Adrenal gland (tissue), 12 donors: ENCODE measurements around the gene ST6GALNAC5. TPM values are rescaled to one million over a fixed set of nuclear protein-coding genes. Genes with fewer than 3 reads are reported as not detected.

Source experiments
- DNase-seq, 7 donors: peaks; one replicate each; pipeline ENCODE4 v3.0.0-alpha.2; 2019 to 2020
- H3K27ac ChIP-seq, 5 donors: fragments of 200-600 bp; sonication (generic) in 4 of 5; 1 replicate in 3 of 5; 2 replicates in 2 of 5; pipeline versions ENCODE4 v1.5.1 to v1.8.0; 2016 to 2020; ENCODE audit warnings: mild to moderate bottlenecking in 1 of 5
- H3K27me3 ChIP-seq: fragments of 200-600 bp; 2 replicates; pipeline ENCODE4 v1.8.0; 2021
- H3K36me3 ChIP-seq, 2 donors: fragments of 200-600 bp; replicated peaks in 1 of 2; 1 replicate in 1 of 2; 2 replicates in 1 of 2; pipeline versions ENCODE4 v1.5.1 to v1.8.0; 2018 to 2022
- H3K4me1 ChIP-seq, 2 donors: fragments of 200-600 bp; replicated peaks in 1 of 2; 1 replicate in 1 of 2; 2 replicates in 1 of 2; pipeline versions ENCODE4 v1.5.1 to v1.8.0; 2018 to 2021
- H3K4me3 ChIP-seq, 4 donors: fragments of 200-600 bp; sonication (generic) in 3 of 4; one replicate each; pipeline ENCODE4 v1.5.1; 2016 to 2018
- H3K9me3 ChIP-seq, 3 donors: fragments of 200-600 bp; sonication (generic) in 1 of 3; replicated peaks in 1 of 3; 1 replicate in 2 of 3; 2 replicates in 1 of 3; pipeline versions ENCODE4 v1.5.1 to v1.8.0; 2016 to 2021
- POLR2A ChIP-seq, 2 donors: fragments of 450-650 bp; IDR thresholded peaks; one replicate each; pipeline ENCODE4 v1.6.1; 2017; ENCODE audit warnings: antibody characterized with exemption in 2 of 2, mild to moderate bottlenecking in 2 of 2, moderate library complexity in 1 of 2
- WGBS, 4 donors: extraction: QIAGEN DNeasy Blood & Tissue Kit in 2 of 4; methylation state at CpG; one replicate each; pipeline versions ENCODE4 v1.1.5 to v1.1.7; 2013 to 2017; 5-methylcytosine and 5-hydroxymethylcytosine counted together
- intact Hi-C, 2 donors: fragments of 100-400 bp; cut with DNase I; formaldehyde crosslinking; loops; one replicate each; pipeline versions ENCODE4 v1.14.1 to v1.15.0; 2022 to 2023
- polyA plus RNA-seq, 3 donors: library from polyadenylated mRNA; stranded (reverse); fragments of 200-250 nt in 2 of 3; fragments of 350-450 nt in 1 of 3; fragmentation: Illumina TruSeq in 1 of 3; extraction: RNeasy Lipid Tissue Mini Kit (QIAGEN cat#74804) in 1 of 3; gene quantifications; one replicate each; pipeline ENCODE4 v1.2.3, GENCODE V29; 2013 to 2014
- total RNA-seq, 9 donors: library from RNA; depleted of rRNA in 4 of 9; stranded (reverse); fragments of >200 nt in 4 of 9; fragments of 120-200 nt in 1 of 9; fragmentation: NEBNext Ultra II Directional in 1 of 9; extraction: Animal tissue kit (Norgen Biotek cat#: 25700) in 1 of 9; gene quantifications; one replicate each; pipeline versions ENCODE4 v1.1.0 to v1.2.4, GENCODE V29; 2013 to 2023
- TF ChIP-seq, protein P1 (sequence below), 6 experiments: fragments of 450-650 bp in 4 of 6; fragments of 200-600 bp in 2 of 6; sonication (generic) in 1 of 6; IDR thresholded peaks; 1 replicate in 5 of 6; 2 replicates in 1 of 6; pipeline versions ENCODE4 v1.5.1 to v1.8.0; 2016 to 2021; ENCODE audit warnings: antibody characterized with exemption in 6 of 6, mild to moderate bottlenecking in 2 of 6, moderate library complexity in 1 of 6
- donor health status: healthy with polysubstance abuse.
- donor health status: Bipolar disorder and iron deficiency.
- donor health status: DM: yes; HTN: yes; CAD: no.
- donor health status: DM: no; HTN: no; CAD: no.
- donor health status: DM: no; HTN: no; CAD: no.
- donor health status: DM: yes; HTN: yes; CAD: no.

Gene ST6GALNAC5
- total and polyA plus RNA-seq, 12 donors: 1.1 to 48.4 (median 21.4) TPM

DNA sequence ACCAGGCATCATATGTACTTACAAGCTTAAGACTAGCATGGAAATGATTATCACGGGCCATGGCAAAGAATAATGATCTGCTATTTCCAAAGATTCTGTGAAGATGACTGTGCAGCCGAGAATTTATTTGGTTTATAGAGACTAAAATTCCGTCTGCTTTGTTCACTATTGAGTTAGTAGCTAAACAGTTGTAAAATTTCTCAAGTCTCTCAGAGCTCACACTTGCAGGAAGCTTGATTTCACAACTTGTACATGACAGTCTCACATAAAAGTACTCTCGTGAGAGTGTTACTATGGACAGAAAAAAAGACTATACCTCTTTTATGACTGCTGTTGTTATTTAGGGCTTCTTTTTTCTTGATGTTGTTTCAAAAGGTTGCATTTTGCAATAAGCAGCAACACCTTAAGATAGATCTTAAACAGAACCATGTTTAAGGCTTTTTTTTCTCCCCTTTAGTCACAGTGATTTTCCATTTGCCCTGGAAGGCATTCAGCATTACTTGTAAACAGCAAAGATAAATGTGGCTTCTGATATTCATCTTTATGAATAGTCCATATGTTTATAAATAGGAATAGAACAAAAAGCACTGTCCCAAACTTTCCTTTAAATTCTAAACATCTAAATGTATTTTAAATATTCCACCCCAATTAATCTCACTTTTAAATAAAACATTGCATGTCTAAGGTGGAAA lies 24.8 kb downstream of the ST6GALNAC5 start:
- intact Hi-C loops: no loop called here
- Histone ChIP-seq H3K27me3 (no peaks in the 10 kb centered on the region), H3K9me3 (no peaks in the 10 kb centered on the region), H3K4me1 (peaks cover 25 to 30% of the 10 kb centered on the region in 2 donors), H3K36me3 (no peaks in the 10 kb centered on the region), H3K27ac (peak overlapping the region in 4 of 5 donors; percentile 4 to 45 (median 23)), H3K4me3 (no peak overlapping the region)
- no peak for DNase-seq
- 32 to 44% (median 40%) methylated on average over 4 of the region's 4 CpGs for WGBS, 4 donors
- TF ChIP-seq, protein P1, sequence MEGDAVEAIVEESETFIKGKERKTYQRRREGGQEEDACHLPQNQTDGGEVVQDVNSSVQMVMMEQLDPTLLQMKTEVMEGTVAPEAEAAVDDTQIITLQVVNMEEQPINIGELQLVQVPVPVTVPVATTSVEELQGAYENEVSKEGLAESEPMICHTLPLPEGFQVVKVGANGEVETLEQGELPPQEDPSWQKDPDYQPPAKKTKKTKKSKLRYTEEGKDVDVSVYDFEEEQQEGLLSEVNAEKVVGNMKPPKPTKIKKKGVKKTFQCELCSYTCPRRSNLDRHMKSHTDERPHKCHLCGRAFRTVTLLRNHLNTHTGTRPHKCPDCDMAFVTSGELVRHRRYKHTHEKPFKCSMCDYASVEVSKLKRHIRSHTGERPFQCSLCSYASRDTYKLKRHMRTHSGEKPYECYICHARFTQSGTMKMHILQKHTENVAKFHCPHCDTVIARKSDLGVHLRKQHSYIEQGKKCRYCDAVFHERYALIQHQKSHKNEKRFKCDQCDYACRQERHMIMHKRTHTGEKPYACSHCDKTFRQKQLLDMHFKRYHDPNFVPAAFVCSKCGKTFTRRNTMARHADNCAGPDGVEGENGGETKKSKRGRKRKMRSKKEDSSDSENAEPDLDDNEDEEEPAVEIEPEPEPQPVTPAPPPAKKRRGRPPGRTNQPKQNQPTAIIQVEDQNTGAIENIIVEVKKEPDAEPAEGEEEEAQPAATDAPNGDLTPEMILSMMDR (IDR thresholded peaks at IDR 0.05): no peak
- no peak for TF ChIP-seq POLR2A (IDR thresholded peaks at IDR 0.05)

DNA sequence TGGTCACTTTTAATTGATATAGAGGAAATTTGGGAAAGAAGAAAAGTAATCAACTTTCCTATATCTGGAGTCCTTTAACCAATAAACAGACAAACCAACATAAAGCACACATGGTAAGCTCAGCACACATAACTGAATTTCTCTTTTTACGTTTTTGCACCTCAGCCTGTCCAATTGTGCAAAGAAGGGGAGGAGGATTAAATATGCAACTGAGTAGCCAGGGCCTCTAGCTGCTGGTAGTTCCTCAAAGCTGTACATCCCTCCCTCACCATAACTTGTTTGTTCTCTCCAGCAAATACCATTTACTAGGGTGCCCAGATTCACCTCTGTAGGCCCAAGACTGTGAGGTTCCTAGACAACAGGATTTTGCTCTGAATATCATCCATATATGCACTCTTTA lies 25.4 kb downstream of the ST6GALNAC5 start:
- TF ChIP-seq, protein P1 (IDR thresholded peaks at IDR 0.05): no peak
- TF ChIP-seq POLR2A (IDR thresholded peaks at IDR 0.05): no peak
- WGBS, 4 donors: 59 to 69% (median 64%) methylated on average over 1 of the region's 1 CpG
- DNase-seq: no peak
- peak overlapping the region in 1 of 5 donors; percentile 45 for H3K27ac ChIP-seq
- no peaks in the 10 kb centered on the region for H3K9me3 ChIP-seq
- intact Hi-C loops: no loop called here
- peaks cover 25 to 30% of the 10 kb centered on the region in 2 donors for H3K4me1 ChIP-seq
- no peak overlapping the region for H3K4me3 ChIP-seq
- no peaks in the 10 kb centered on the region for H3K27me3 ChIP-seq
- no peaks in the 10 kb centered on the region for H3K36me3 ChIP-seq

DNA sequence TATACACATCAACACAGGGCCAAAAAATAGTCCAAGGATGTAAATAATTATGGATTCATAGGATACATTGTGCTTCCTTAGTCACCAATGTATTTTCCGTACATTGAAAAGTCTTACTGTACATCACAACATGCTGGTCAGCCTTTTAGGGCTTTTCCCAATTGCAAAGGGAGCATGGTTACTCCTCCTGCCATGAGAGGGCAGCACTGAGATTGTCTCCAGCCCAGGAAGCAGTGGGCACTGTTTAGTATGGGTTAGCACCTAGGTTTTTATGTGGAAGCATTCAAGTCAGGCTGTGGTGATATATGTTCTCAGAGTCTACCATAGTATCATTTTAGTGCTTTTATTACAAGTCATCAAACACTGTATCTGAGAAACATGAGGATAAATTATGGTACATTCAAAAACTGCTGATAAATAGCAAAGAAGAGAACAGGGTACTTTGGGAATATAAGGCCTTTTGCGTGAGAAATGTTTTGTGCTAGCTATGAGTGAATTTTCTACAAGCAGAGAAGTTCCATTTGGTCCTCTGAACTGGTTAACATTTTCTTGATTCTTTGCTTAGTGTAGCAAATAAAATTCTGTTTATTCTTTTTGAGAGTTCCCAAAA lies 34.0 kb downstream of the ST6GALNAC5 start:
- peak; percentile 33 to 65 (median 42) for DNase-seq
- intact Hi-C loops: no loop called here
- Histone ChIP-seq H3K27me3 (no peaks in the 10 kb centered on the region), H3K27ac (no peak overlapping the region), H3K4me1 (no peaks in the 10 kb centered on the region), H3K36me3 (no peaks in the 10 kb centered on the region), H3K4me3 (no peak overlapping the region), H3K9me3 (no peaks in the 10 kb centered on the region)
- WGBS, 4 donors: 86 to 94% (median 90%) methylated on average over 2 of the region's 2 CpGs
- no peak for TF ChIP-seq POLR2A (IDR thresholded peaks at IDR 0.05)
- TF ChIP-seq, protein P1 (IDR thresholded peaks at IDR 0.05): peak; percentile 46 to 71 (median 64)

DNA sequence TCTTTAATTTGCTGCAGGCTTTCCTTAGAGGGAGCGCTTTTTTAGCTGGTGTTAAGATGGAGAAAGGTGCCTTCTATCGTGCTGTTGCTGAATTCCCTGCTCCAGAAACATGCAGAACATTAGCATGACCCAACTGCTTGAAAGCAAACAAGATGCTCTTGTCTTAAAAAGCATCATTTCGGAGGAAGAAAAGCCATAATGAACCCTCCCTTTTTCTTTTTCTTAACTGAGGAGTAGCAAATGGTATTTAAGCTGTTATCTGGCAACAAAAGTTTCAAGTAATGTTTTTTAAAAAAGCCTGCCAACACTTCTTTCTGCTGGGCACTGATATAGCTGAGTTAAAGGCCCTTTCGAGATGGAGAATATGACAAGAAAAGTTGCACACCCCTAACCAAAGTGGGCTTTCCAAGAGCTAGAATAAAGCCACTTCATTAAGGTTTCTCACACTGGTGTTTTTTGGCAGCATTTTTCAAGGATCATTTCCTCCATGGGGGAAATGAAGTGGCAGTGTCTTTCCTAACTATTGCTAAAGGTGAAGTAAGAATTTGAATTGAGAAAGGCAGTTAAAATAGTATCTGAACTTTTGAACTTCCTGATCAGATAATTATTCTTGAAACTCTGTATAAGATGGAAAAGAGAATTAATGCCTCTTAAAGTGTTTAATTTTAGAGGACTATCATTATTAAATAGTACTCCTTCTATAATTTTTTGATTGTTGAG lies 38.8 kb downstream of the ST6GALNAC5 start:
- WGBS, 4 donors: 76 to 82% (median 79%) methylated on average over 4 of the region's 4 CpGs

More for the DNA sequence above, 38.8 kb downstream of the ST6GALNAC5 start:
- no peaks in the 10 kb centered on the region for H3K27me3 ChIP-seq
- no peaks in the 10 kb centered on the region for H3K36me3 ChIP-seq
- no peak overlapping the region for H3K4me3 ChIP-seq
- intact Hi-C loops: no loop called here
- TF ChIP-seq, protein P1 (IDR thresholded peaks at IDR 0.05): no peak
- TF ChIP-seq POLR2A (IDR thresholded peaks at IDR 0.05): no peak
- no peak overlapping the region for H3K27ac ChIP-seq
- no peaks in the 10 kb centered on the region for H3K9me3 ChIP-seq
- no peak for DNase-seq
- H3K4me1 ChIP-seq: no peaks in the 10 kb centered on the region
